ENCODE measurements around the gene PKDCC.

The PKDCC gene

GRCh38 chr2:42052702-42053481 lies 5.1 kb downstream of the PKDCC start:
- no peak for ATAC-seq
- no peak overlapping the region for H3K27ac Mint-ChIP-seq
- no peaks in the 10 kb centered on the region for H3K4me1 Mint-ChIP-seq
- no peak for DNase-seq
- peaks cover 50% of the 10 kb centered on the region for H3K27me3 Mint-ChIP-seq
- no peak overlapping the region for H3K4me3 Mint-ChIP-seq
- no peaks in the 10 kb centered on the region for H3K9me3 Mint-ChIP-seq

GRCh38 chr2:42053482-42053790 lies 5.6 kb downstream of the PKDCC start:
- no peak for DNase-seq
- ATAC-seq, result no peak
- H3K4me3 Mint-ChIP-seq, result no peak overlapping the region
- no peaks in the 10 kb centered on the region for H3K9me3 Mint-ChIP-seq
- H3K27ac Mint-ChIP-seq, result no peak overlapping the region
- no peaks in the 10 kb centered on the region for H3K4me1 Mint-ChIP-seq
- peaks cover 48% of the 10 kb centered on the region for H3K27me3 Mint-ChIP-seq

GRCh38 chr2:42053791-42054701 lies 6.2 kb downstream of the PKDCC start:
- peaks cover 43% of the 10 kb centered on the region for H3K27me3 Mint-ChIP-seq
- no peak overlapping the region for H3K4me3 Mint-ChIP-seq
- DNase-seq, result no peak

GRCh38 chr2:42054714-42055430 lies 7.1 kb downstream of the PKDCC start:
- H3K4me1 Mint-ChIP-seq, result no peaks in the 10 kb centered on the region

More at GRCh38 chr2:42053791-42054701, 6.2 kb downstream of the PKDCC start:
- no peak overlapping the region for H3K27ac Mint-ChIP-seq
- no peaks in the 10 kb centered on the region for H3K4me1 Mint-ChIP-seq
- ATAC-seq, result no peak
- no peaks in the 10 kb centered on the region for H3K9me3 Mint-ChIP-seq

GRCh38 chr2:42055573-42056514 lies 8.0 kb downstream of the PKDCC start:
- Mint-ChIP-seq H3K9me3 (no peaks in the 10 kb centered on the region), H3K27me3 (peaks cover 31% of the 10 kb centered on the region), H3K4me3 (no peak overlapping the region), H3K27ac (no peak overlapping the region), H3K4me1 (no peaks in the 10 kb centered on the region)
- no peak for ATAC-seq
- no peak for DNase-seq

More at GRCh38 chr2:42054714-42055430, 7.1 kb downstream of the PKDCC start:
- Mint-ChIP-seq H3K9me3 (no peaks in the 10 kb centered on the region), H3K4me3 (no peak overlapping the region), H3K27ac (no peak overlapping the region), H3K27me3 (peaks cover 41% of the 10 kb centered on the region)
- DNase-seq (no peak), ATAC-seq (no peak)

- Mint-ChIP-seq H3K4me1 (no peaks in the 10 kb centered on the region), H3K4me3 (no peak overlapping the region), H3K9me3 (no peaks in the 10 kb centered on the region), H3K27me3 (peaks cover 20% of the 10 kb centered on the region), H3K27ac (no peak overlapping the region)
- DNase-seq, result no peak
- no peak for ATAC-seq
Observed at GRCh38 chr2:42057159-42057901, 9.5 kb downstream of the PKDCC start.

GRCh38 chr2:42057902-42058450 lies 10.2 kb downstream of the PKDCC start:
- H3K27ac Mint-ChIP-seq, result no peak overlapping the region
- H3K4me3 Mint-ChIP-seq, result no peak overlapping the region

GRCh38 chr2:42059261-42059898 lies 11.6 kb downstream of the PKDCC start:
- H3K4me1 Mint-ChIP-seq, result no peaks in the 10 kb centered on the region
- H3K27me3 Mint-ChIP-seq, result peaks cover 7% of the 10 kb centered on the region
- no peaks in the 10 kb centered on the region for H3K9me3 Mint-ChIP-seq
- ATAC-seq (no peak), DNase-seq (no peak)
- H3K27ac Mint-ChIP-seq, result no peak overlapping the region
- no peak overlapping the region for H3K4me3 Mint-ChIP-seq

More at GRCh38 chr2:42057902-42058450, 10.2 kb downstream of the PKDCC start:
- Mint-ChIP-seq H3K9me3 (no peaks in the 10 kb centered on the region), H3K4me1 (no peaks in the 10 kb centered on the region), H3K27me3 (peaks cover 18% of the 10 kb centered on the region)
- no peak for ATAC-seq
- no peak for DNase-seq

- ATAC-seq (no peak), DNase-seq (no peak)
- no peaks in the 10 kb centered on the region for H3K9me3 Mint-ChIP-seq
- H3K27me3 Mint-ChIP-seq, result peaks cover 7% of the 10 kb centered on the region
- H3K27ac Mint-ChIP-seq, result no peak overlapping the region
- H3K4me3 Mint-ChIP-seq, result no peak overlapping the region
- no peaks in the 10 kb centered on the region for H3K4me1 Mint-ChIP-seq
Observed at GRCh38 chr2:42060028-42060427, 12.2 kb downstream of the PKDCC start.

- no peak overlapping the region for H3K27ac Mint-ChIP-seq
- ATAC-seq, result no peak
- H3K9me3 Mint-ChIP-seq, result no peaks in the 10 kb centered on the region
- peaks cover 7% of the 10 kb centered on the region for H3K27me3 Mint-ChIP-seq
- H3K4me1 Mint-ChIP-seq, result no peaks in the 10 kb centered on the region
- no peak for DNase-seq
- no peak overlapping the region for H3K4me3 Mint-ChIP-seq
Observed at GRCh38 chr2:42060718-42061619, 13.1 kb downstream of the PKDCC start.

- no peak for ATAC-seq
Observed at GRCh38 chr2:42061839-42062238, 14.0 kb downstream of the PKDCC start.

GRCh38 chr2:42063431-42064171 lies 15.8 kb downstream of the PKDCC start:
- H3K27ac Mint-ChIP-seq, result no peak overlapping the region
- ATAC-seq (no peak), DNase-seq (no peak)
- no peak overlapping the region for H3K4me3 Mint-ChIP-seq
- H3K9me3 Mint-ChIP-seq, result no peaks in the 10 kb centered on the region
- H3K27me3 Mint-ChIP-seq, result peaks cover 16% of the 10 kb centered on the region
- no peaks in the 10 kb centered on the region for H3K4me1 Mint-ChIP-seq

More at GRCh38 chr2:42061839-42062238, 14.0 kb downstream of the PKDCC start:
- Mint-ChIP-seq H3K27ac (no peak overlapping the region), H3K27me3 (peaks cover 7% of the 10 kb centered on the region), H3K9me3 (no peaks in the 10 kb centered on the region), H3K4me3 (no peak overlapping the region), H3K4me1 (no peaks in the 10 kb centered on the region)
- DNase-seq, result no peak

Data from stimulated activated naive CD8-positive, alpha-beta T cell treated with anti-CD3 and anti-CD28 coated beads, Interleukin-15, amount 100 ng/mL, for 72 hours (primary cell).